DOHH2 (cell line): ENCODE results near the gene AFG1L.
"Not testable (repeated sequence)": the region's sequence is repeated elsewhere in the genome, so short reads cannot be mapped to it uniquely, and the experiment has no call there.

Experiments used
- H3F3A ChIP-seq: fragments of 200-600 bp; sonication (generic), shearing (Covaris generic); 2 replicates; pipeline ENCODE4 v1.6.0; 2016; ENCODE audit warnings: antibody characterized with exemption, mild to moderate bottlenecking; ENCODE audit not compliant: control insufficient read depth, insufficient read depth
- H3K27ac ChIP-seq: fragments of 200-600 bp; sonication (generic); 2 replicates; pipeline ENCODE4 v1.5.1; 2014; ENCODE audit warnings: low read depth, mild to moderate bottlenecking, low read length, moderate library complexity
- H3K27me3 ChIP-seq: fragments of 200-600 bp; sonication (generic); 2 replicates; pipeline ENCODE4 v1.6.1; 2014; ENCODE audit warnings: mild to moderate bottlenecking, low read length, mixed read lengths; ENCODE audit not compliant: control insufficient read depth
- H3K36me3 ChIP-seq: fragments of 200-600 bp; sonication (generic); 2 replicates; pipeline ENCODE4 v1.6.1; 2014; ENCODE audit warnings: mild to moderate bottlenecking, low read length, moderate library complexity, mixed read lengths; ENCODE audit not compliant: control insufficient read depth
- H3K4me1 ChIP-seq: fragments of 200-600 bp; sonication (generic); 2 replicates; pipeline ENCODE4 v1.6.1; 2014; ENCODE audit warnings: mild to moderate bottlenecking, low read length, mixed read lengths; ENCODE audit not compliant: control insufficient read depth
- H3K4me2 ChIP-seq: fragments of 200-600 bp; sonication (generic); 2 replicates; pipeline ENCODE4 v1.6.0; 2014; ENCODE audit warnings: mild to moderate bottlenecking, low read length, moderate library complexity
- H3K4me3 ChIP-seq: fragments of 200-600 bp; sonication (generic); 2 replicates; pipeline ENCODE4 v1.5.1; 2014; ENCODE audit warnings: mild to moderate bottlenecking, low read length, mixed read lengths
- H3K79me2 ChIP-seq: fragments of 200-600 bp; sonication (generic); 2 replicates; pipeline ENCODE4 v1.6.1; 2014; ENCODE audit warnings: mild to moderate bottlenecking, low read length, mixed read lengths; ENCODE audit not compliant: control insufficient read depth
- H3K9me2 ChIP-seq: fragments of 200-600 bp; sonication (generic); replicated peaks from 2 replicates; pipeline ENCODE4 v1.6.1; 2014; ENCODE audit warnings: mild to moderate bottlenecking, low read length, mixed read lengths; ENCODE audit not compliant: control insufficient read depth
- H3K9me3 ChIP-seq: fragments of 200-600 bp; sonication (generic); 2 replicates; pipeline ENCODE4 v1.6.1; 2014; ENCODE audit warnings: antibody characterized with exemption, low read length, mixed read lengths; ENCODE audit not compliant: control insufficient read depth, insufficient read depth
- H4K20me1 ChIP-seq: fragments of 200-600 bp; sonication (generic); 2 replicates; pipeline ENCODE4 v1.6.0; 2014; ENCODE audit warnings: low read depth, mild to moderate bottlenecking, antibody characterized with exemption, low read length, moderate library complexity; ENCODE audit not compliant: control insufficient read depth, insufficient read depth
- CTCF ChIP-seq: fragments of 200-600 bp; sonication (generic); IDR thresholded peaks from one replicate; pipeline ENCODE4 v1.5.1; 2014; ENCODE audit warnings: antibody characterized with exemption, mild to moderate bottlenecking, low read depth, low read length; ENCODE audit not compliant: poor library complexity, severe bottlenecking
- EZH2phosphoT487 ChIP-seq: fragments of 200-600 bp; sonication (generic); IDR thresholded peaks from 2 replicates; pipeline ENCODE4 v1.6.1; 2017; ENCODE audit warnings: borderline replicate concordance, mild to moderate bottlenecking, antibody characterized with exemption, low read length, moderate library complexity, mixed read lengths

AFG1L gene

GRCh38 chr6:108531332-108531731 lies 236.5 kb downstream of the AFG1L start:
- Histone ChIP-seq H3K79me2 (no peaks in the 10 kb centered on the region), H4K20me1 (no peaks in the 10 kb centered on the region; the same call in 1 of the 2 replicates), H3K4me1 (no peaks in the 10 kb centered on the region), H3K9me3 (no peaks in the 10 kb centered on the region), H3K4me3 (no peak overlapping the region), H3K36me3 (no peaks in the 10 kb centered on the region), H3K9me2 (no peaks in the 10 kb centered on the region), H3F3A (no peaks in the 10 kb centered on the region), H3K27ac (no peak overlapping the region), H3K4me2 (no peak overlapping the region), H3K27me3 (no peaks in the 10 kb centered on the region)
- TF ChIP-seq EZH2phosphoT487 (no peak), CTCF (no peak)

- Histone ChIP-seq H3K79me2 (no peaks in the 10 kb centered on the region), H3K9me2 (no peaks in the 10 kb centered on the region), H3K27me3 (no peaks in the 10 kb centered on the region), H3K4me2 (no peak overlapping the region), H3K27ac (no peak overlapping the region), H3K4me3 (no peak overlapping the region), H3K36me3 (no peaks in the 10 kb centered on the region), H3K4me1 (no peaks in the 10 kb centered on the region), H3F3A (no peaks in the 10 kb centered on the region), H4K20me1 (no peaks in the 10 kb centered on the region), H3K9me3 (no peaks in the 10 kb centered on the region; the same call in 1 of the 2 replicates)
- TF ChIP-seq EZH2phosphoT487: no peak
- TF ChIP-seq CTCF: no peak
Measured at GRCh38 chr6:108535114-108535742, 240.4 kb downstream of the AFG1L start.

- H3K9me3 ChIP-seq, H3K36me3 ChIP-seq, H3K4me2 ChIP-seq, H3K27ac ChIP-seq, H3K4me1 ChIP-seq, H3K27me3 ChIP-seq, H4K20me1 ChIP-seq, H3F3A ChIP-seq, H3K79me2 ChIP-seq, H3K4me3 ChIP-seq, H3K9me2 ChIP-seq: not testable (repeated sequence)
Measured at GRCh38 chr6:108535920-108536535, 241.2 kb downstream of the AFG1L start.
